Naive thymus-derived CD8-positive, alpha-beta T cell (primary cell): ENCODE results near the gene APBA2. TPM values are rescaled to one million over a fixed set of nuclear protein-coding genes. Genes with fewer than 3 reads are reported as not detected.
"Not testable (repeated sequence)": the region's sequence is repeated elsewhere in the genome, so short reads cannot be mapped to it uniquely, and the experiment has no call there.

Experiments
- ATAC-seq, 2 donors: fragments of 150-1000 bp; cut with Tn5 transposase in 1 of 2; sonication (Bioruptor Pico), chemical (Tn5 transposase) in 1 of 2; 1 replicate in 1 of 2; 2 replicates in 1 of 2; pipeline ENCODE4 v1.10.0; 2021; ENCODE audit warnings: mild to moderate bottlenecking in 2 of 2, moderate library complexity in 2 of 2
- POLR2A ChIA-PET: fragments of 350-600 bp; sonication (Branson Sonifier 250); formaldehyde crosslinking; loops from one replicate; lab custom pipeline; 2021; ENCODE audit warnings: antibody characterized with exemption; lab: Charles Lee
- DNase-seq, 10 donors: peaks; one replicate each; pipeline versions ENCODE4 v3.0.0 to v3.0.0-alpha.2; 2020 to 2022
- H3K27ac Mint-ChIP-seq, 10 donors: one replicate each; pipeline ENCODE4 v1.8.0; 2020 to 2022; ENCODE audit warnings: mild to moderate bottlenecking in 10 of 10, mixed read lengths in 10 of 10, moderate library complexity in 4 of 10, inconsistent platforms in 1 of 10
- H3K27me3 Mint-ChIP-seq, 5 donors: one replicate each; pipeline ENCODE4 v1.8.0; 2021 to 2022; ENCODE audit warnings: mixed read lengths in 5 of 5
- H3K36me3 Mint-ChIP-seq, 3 donors: one replicate each; pipeline ENCODE4 v1.8.0; 2020 to 2022; ENCODE audit warnings: mixed read lengths in 3 of 3, mild to moderate bottlenecking in 2 of 3, inconsistent platforms in 1 of 3
- H3K4me1 Mint-ChIP-seq, 4 donors: one replicate each; pipeline ENCODE4 v1.8.0; 2021 to 2022; ENCODE audit warnings: mixed read lengths in 4 of 4
- H3K4me3 Mint-ChIP-seq, 10 donors: one replicate each; pipeline ENCODE4 v1.8.0; 2020 to 2022; ENCODE audit warnings: mild to moderate bottlenecking in 10 of 10, mixed read lengths in 10 of 10, moderate library complexity in 6 of 10, inconsistent platforms in 1 of 10
- H3K9me3 Mint-ChIP-seq, 9 donors: one replicate each; pipeline ENCODE4 v1.8.0; 2020 to 2022; ENCODE audit warnings: mixed read lengths in 9 of 9, mild to moderate bottlenecking in 3 of 9, inconsistent platforms in 1 of 9, moderate library complexity in 1 of 9
- polyA plus RNA-seq, 3 donors: library from polyadenylated mRNA; unstranded; fragments of 300-500 nt; fragmentation: Illumina TruSeq; gene quantifications; one replicate each; pipeline ENCODE4 v1.2.3, GENCODE V29; 2021
- total RNA-seq, 8 experiments: library from RNA in 2 of 8; stranded (reverse) in 2 of 8; gene quantifications; one replicate each; pipeline ENCODE4 v1.2.3 and lab custom pipeline; 2021 to 2026

The APBA2 gene
- total and polyA plus RNA-seq, 5 experiments from 2014 or later: 75.5 to 216 (median 164) TPM

DNA sequence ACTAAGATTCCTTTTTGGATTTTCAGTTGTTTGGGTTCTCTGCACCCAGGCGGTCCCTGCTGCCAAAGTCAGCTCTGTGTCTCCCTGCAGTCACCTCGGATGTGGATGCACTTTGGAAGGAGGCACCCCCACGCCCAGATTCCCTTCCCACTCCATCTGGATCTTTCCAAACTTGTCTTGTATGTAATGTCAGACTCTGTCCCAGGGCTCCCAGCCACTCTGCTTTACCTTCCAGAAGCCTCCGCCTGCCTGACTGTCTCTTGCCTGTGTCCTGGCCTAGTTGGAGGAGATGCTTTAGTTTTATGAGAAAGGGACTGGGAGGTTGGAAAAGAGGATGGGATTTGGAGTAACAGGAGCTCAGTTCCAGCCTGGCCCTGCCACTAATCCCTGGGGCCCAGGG is 4.5 kb downstream of the APBA2 start:
- DNase-seq, H3K9me3 Mint-ChIP-seq, H3K27me3 Mint-ChIP-seq, H3K36me3 Mint-ChIP-seq, ATAC-seq: not testable (repeated sequence)
- POLR2A ChIA-PET: interaction anchor here (0.6 to 7.2 kb wide), 9 partner anchors 9 to 76 kb away, joined by 3 to 62 read pairs (median 4); no protein-coding TSS in a partner anchor
- Mint-ChIP-seq H3K27ac (peak overlapping the region; percentile 96 to 100 (median 99)), H3K4me1 (peaks cover 55 to 82% (median 73%) of the 10 kb centered on the region in 4 donors), H3K4me3 (peak overlapping the region; percentile 66 to 96 (median 92))

DNA sequence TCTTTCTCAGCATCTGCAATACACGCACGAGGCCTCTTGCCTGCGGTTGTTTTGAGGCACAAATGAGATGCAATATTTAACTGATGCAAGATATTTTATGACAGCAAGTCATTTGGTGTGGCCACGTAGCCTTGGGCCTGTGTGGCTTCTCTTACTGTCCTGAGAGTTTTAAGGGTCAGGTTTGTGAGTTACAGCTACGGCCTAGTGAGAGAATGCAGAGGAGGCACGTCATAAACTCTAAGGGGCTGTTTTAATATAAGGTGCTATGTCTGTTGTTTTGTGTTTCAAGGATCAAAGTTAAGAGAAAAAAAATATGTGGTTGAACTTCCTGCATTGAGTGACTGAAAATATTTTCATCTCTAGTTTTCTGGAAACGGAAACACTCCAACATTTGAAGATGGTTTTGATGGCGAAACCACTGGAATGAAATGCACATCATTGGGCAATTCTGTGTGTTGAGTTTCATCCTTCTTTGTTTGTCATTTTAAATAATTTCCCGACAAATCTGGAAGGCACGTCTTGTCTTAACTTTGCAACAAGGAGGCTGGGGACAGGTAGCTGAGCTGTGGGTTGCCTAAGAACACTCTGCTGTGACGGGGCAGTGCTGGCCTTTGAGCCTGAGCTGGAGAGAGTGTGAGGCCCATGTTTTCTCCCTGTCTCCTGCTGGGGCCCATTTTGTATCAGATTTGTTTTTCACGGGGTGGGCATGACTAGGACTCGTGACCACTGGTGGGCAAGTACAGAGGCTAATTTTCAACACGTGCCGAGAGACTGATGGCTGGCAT is 5.1 kb downstream of the APBA2 start:
- Mint-ChIP-seq H3K27ac (peak overlapping the region; percentile 96 to 100 (median 99)), H3K27me3 (no peaks in the 10 kb centered on the region), H3K9me3 (no peaks in the 10 kb centered on the region), H3K36me3 (peaks cover 0 to 2% (median 0%) of the 10 kb centered on the region in 3 donors), H3K4me3 (peak overlapping the region; percentile 66 to 96 (median 92)), H3K4me1 (peaks cover 58 to 88% (median 77%) of the 10 kb centered on the region in 4 donors)
- DNase-seq (peak in 7 of 10 donors; percentile 13 to 85 (median 41)), ATAC-seq (peak; percentile 65 to 76)
- POLR2A ChIA-PET: interaction anchor here (0.6 to 7.2 kb wide), 13 partner anchors 8 to 84 kb away, joined by 3 to 62 read pairs (median 4); no protein-coding TSS in a partner anchor

- H3K27me3 Mint-ChIP-seq: no peaks in the 10 kb centered on the region
- no peak for ATAC-seq
- POLR2A ChIA-PET: interaction anchor here (0.7 to 2.6 kb wide), 10 partner anchors 11 to 84 kb away, joined by 3 to 12 read pairs (median 4); no protein-coding TSS in a partner anchor
- peaks cover 0 to 2% (median 0%) of the 10 kb centered on the region in 3 donors for H3K36me3 Mint-ChIP-seq
- H3K4me3 Mint-ChIP-seq: peak overlapping the region in 9 of 10 donors; percentile 66 to 96 (median 92)
- H3K27ac Mint-ChIP-seq: peak overlapping the region; percentile 96 to 100 (median 99)
- no peaks in the 10 kb centered on the region for H3K9me3 Mint-ChIP-seq
- peaks cover 58 to 93% (median 79%) of the 10 kb centered on the region in 4 donors for H3K4me1 Mint-ChIP-seq
- no peak for DNase-seq
Observed at GRCh38 chr15:28891588-28891987, 5.8 kb downstream of the APBA2 start.

GRCh38 chr15:28892789-28893610 is 7.2 kb downstream of the APBA2 start:
- Mint-ChIP-seq H3K4me1 (peaks cover 58 to 97% (median 81%) of the 10 kb centered on the region in 4 donors), H3K9me3 (no peaks in the 10 kb centered on the region), H3K27ac (peak overlapping the region; percentile 37 to 99 (median 80)), H3K27me3 (no peaks in the 10 kb centered on the region), H3K4me3 (peak overlapping the region in 9 of 10 donors; percentile 5 to 69 (median 60)), H3K36me3 (peaks cover 0 to 7% (median 3%) of the 10 kb centered on the region in 3 donors)
- DNase-seq (no peak), ATAC-seq (no peak)
- POLR2A ChIA-PET: no interaction called here

DNA sequence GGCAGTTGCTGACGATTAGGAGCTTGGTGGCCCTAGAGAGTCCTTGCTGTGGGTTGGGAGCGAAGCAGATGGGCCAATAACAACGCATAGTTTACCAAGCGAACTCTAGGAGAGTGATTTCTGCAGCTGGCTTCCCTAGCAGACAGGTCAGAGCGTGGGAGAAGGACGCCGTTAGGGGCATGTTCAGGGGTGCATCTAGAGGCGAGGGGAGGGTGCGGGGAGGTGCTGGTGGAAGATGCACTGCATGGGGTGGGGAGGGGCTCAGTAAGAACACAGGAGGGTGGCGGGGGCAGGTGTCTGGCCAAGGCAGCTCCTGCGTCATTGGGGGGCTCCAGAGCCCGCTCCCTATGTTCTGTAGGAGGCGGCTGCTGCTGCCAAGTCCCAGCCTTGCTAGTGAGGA is 8.9 kb downstream of the APBA2 start:
- Mint-ChIP-seq H3K9me3 (no peaks in the 10 kb centered on the region), H3K36me3 (peaks cover 0 to 5% (median 3%) of the 10 kb centered on the region in 3 donors), H3K27me3 (no peaks in the 10 kb centered on the region), H3K4me1 (peaks cover 58 to 97% (median 81%) of the 10 kb centered on the region in 4 donors), H3K27ac (peak overlapping the region in 8 of 10 donors; percentile 65 to 99 (median 86)), H3K4me3 (peak overlapping the region in 5 of 10 donors; percentile 23 to 75 (median 55))
- ATAC-seq (no peak), DNase-seq (no peak)
- POLR2A ChIA-PET: interaction anchor here (0.6 to 1.9 kb wide), 3 partner anchors 9 to 39 kb away, joined by 3 to 10 read pairs (median 3); partner anchors contain the start of gene APBA2

GRCh38 chr15:28895146-28895545 is 9.4 kb downstream of the APBA2 start:
- H3K4me3 Mint-ChIP-seq: peak overlapping the region in 1 of 10 donors; percentile 55
- ATAC-seq (no peak), DNase-seq (no peak)
- POLR2A ChIA-PET: interaction anchor here (0.6 to 1.9 kb wide), 3 partner anchors 9 to 39 kb away, joined by 3 to 10 read pairs (median 3); partner anchors contain the start of gene APBA2
- H3K36me3 Mint-ChIP-seq: peaks cover 0 to 5% (median 3%) of the 10 kb centered on the region in 3 donors
- peaks cover 54 to 97% (median 81%) of the 10 kb centered on the region in 4 donors for H3K4me1 Mint-ChIP-seq
- H3K27ac Mint-ChIP-seq: peak overlapping the region in 4 of 10 donors; percentile 19 to 47 (median 42)
- H3K9me3 Mint-ChIP-seq: no peaks in the 10 kb centered on the region
- H3K27me3 Mint-ChIP-seq: no peaks in the 10 kb centered on the region

DNA sequence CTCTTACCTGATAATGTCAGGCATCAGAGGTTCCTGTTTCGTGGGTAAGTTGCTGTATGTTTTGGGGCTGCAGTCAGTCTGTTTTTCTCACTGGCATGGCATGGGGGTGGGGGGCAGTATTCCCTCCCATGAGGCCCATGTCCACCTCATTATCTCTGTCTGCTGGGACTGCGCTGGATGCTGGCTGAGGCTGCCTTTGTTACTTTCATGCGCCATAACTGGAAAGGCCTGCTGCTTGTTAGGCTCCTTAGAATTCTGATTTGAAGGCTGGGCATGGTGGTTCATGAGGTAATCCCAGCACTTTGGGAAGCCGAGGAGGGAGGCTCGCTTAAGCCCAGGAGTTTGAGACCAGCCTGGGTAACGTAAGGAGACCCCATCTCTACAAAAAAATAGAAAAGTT is 9.8 kb downstream of the APBA2 start:
- no peaks in the 10 kb centered on the region for H3K27me3 Mint-ChIP-seq
- peaks cover 0 to 5% (median 3%) of the 10 kb centered on the region in 3 donors for H3K36me3 Mint-ChIP-seq
- ATAC-seq (no peak), DNase-seq (no peak)
- H3K4me3 Mint-ChIP-seq: peak overlapping the region in 4 of 10 donors; percentile 7 to 45 (median 26)
- H3K27ac Mint-ChIP-seq: peak overlapping the region; percentile 40 to 75 (median 60)
- POLR2A ChIA-PET: interaction anchor here (1.0 to 1.9 kb wide), 2 partner anchors 10 kb away, joined by 3 to 10 read pairs; partner anchors contain the start of gene APBA2
- peaks cover 52 to 97% (median 81%) of the 10 kb centered on the region in 4 donors for H3K4me1 Mint-ChIP-seq
- H3K9me3 Mint-ChIP-seq: no peaks in the 10 kb centered on the region

DNA sequence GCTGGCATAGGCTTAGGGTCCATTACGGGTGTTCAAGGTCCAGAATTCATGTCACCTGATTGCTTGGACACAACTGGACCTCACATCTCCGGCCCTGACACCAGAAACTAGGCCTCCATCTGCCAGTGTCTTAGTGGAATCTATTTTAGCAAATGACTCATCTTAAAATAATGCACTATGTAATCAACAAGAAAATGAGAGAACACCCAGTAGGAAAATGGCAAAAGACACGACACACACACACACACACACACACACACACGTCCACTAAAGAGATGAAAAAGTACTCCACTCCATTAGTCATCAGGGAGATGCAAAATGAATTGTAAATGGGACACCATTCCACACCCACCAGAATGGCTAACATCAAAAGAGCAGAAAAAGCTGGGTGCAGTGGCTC is 11.2 kb downstream of the APBA2 start:
- Mint-ChIP-seq H3K9me3 (no peaks in the 10 kb centered on the region), H3K4me3 (peak overlapping the region in 6 of 10 donors; percentile 8 to 61 (median 34)), H3K27me3 (no peaks in the 10 kb centered on the region), H3K36me3 (peaks cover 0 to 5% (median 3%) of the 10 kb centered on the region in 3 donors), H3K4me1 (peaks cover 46 to 97% (median 79%) of the 10 kb centered on the region in 4 donors), H3K27ac (peak overlapping the region in 9 of 10 donors; percentile 32 to 83 (median 69))
- no peak for DNase-seq
- POLR2A ChIA-PET: interaction anchor here (0.9 kb wide), 1 partner anchor 20 kb away, joined by 3 read pairs; no protein-coding TSS in a partner anchor
- no peak for ATAC-seq

GRCh38 chr15:28897861-28898585 is 12.2 kb downstream of the APBA2 start:
- Mint-ChIP-seq H3K36me3 (peaks cover 0 to 5% (median 3%) of the 10 kb centered on the region in 3 donors), H3K27ac (peak overlapping the region in 9 of 10 donors; percentile 1 to 90 (median 75)), H3K27me3 (no peaks in the 10 kb centered on the region), H3K4me3 (peak overlapping the region in 7 of 10 donors; percentile 9 to 69 (median 54)), H3K9me3 (no peaks in the 10 kb centered on the region), H3K4me1 (peaks cover 48 to 97% (median 80%) of the 10 kb centered on the region in 4 donors)
- POLR2A ChIA-PET: interaction anchor here (0.7 to 1.6 kb wide), 6 partner anchors 8 to 86 kb away, joined by 3 to 6 read pairs (median 4); partner anchors contain the start of gene APBA2
- ATAC-seq (peak in 1 of 2 donors; percentile 12), DNase-seq (no peak)

- DNase-seq (no peak), ATAC-seq (peak; percentile 51 to 54)
- Mint-ChIP-seq H3K9me3 (no peaks in the 10 kb centered on the region), H3K4me1 (peaks cover 50 to 97% (median 80%) of the 10 kb centered on the region in 4 donors), H3K36me3 (peaks cover 0 to 5% (median 3%) of the 10 kb centered on the region in 3 donors), H3K27me3 (no peaks in the 10 kb centered on the region), H3K27ac (peak overlapping the region; percentile 48 to 90 (median 80)), H3K4me3 (peak overlapping the region in 9 of 10 donors; percentile 29 to 65 (median 52))
- POLR2A ChIA-PET: interaction anchor here (1.0 to 1.6 kb wide), 6 partner anchors 9 to 85 kb away, joined by 3 to 6 read pairs (median 4); no protein-coding TSS in a partner anchor
Observed at GRCh38 chr15:28899061-28899738, 13.4 kb downstream of the APBA2 start.
